Neural cell (in vitro differentiated cells): Measurements from ENCODE around the gene COLEC12. TPM values are rescaled to one million over a fixed set of nuclear protein-coding genes. Genes with fewer than 3 reads are reported as not detected.

Experiments used
- H2AFZ ChIP-seq: fragments of 200-600, 300-800 bp; sonication (generic), shearing (Covaris generic); 2 replicates; pipeline ENCODE4 v1.6.0; 2014; ENCODE audit warnings: low read depth, mild to moderate bottlenecking, antibody characterized with exemption, low read length, moderate library complexity
- H3F3A ChIP-seq: fragments of 200-600 bp; shearing (Covaris generic); 2 replicates; pipeline ENCODE4 v1.6.1; 2016; ENCODE audit warnings: mild to moderate bottlenecking, moderate library complexity, mixed read lengths, antibody characterized with exemption, low read length; ENCODE audit not compliant: insufficient read depth, poor library complexity, severe bottlenecking
- H3K27ac ChIP-seq: fragments of 200-600, 300-800 bp; sonication (generic), shearing (Covaris generic); 2 replicates; pipeline ENCODE4 v1.5.1; 2014; ENCODE audit warnings: mild to moderate bottlenecking, low read length, moderate library complexity
- H3K27me3 ChIP-seq: fragments of 300-800, 200-600 bp; sonication (generic), shearing (Covaris generic); 2 replicates; pipeline ENCODE4 v1.6.0; 2014; ENCODE audit warnings: mild to moderate bottlenecking, low read depth, low read length, moderate library complexity; ENCODE audit not compliant: insufficient read depth
- H3K36me3 ChIP-seq: fragments of 300-800, 200-600 bp; sonication (generic), shearing (Covaris generic); 2 replicates; pipeline ENCODE4 v1.5.1; 2014; ENCODE audit warnings: mild to moderate bottlenecking, antibody characterized with exemption, low read length, moderate library complexity; ENCODE audit not compliant: insufficient read depth
- H3K4me2 ChIP-seq: fragments of 300-800, 200-600 bp; sonication (generic), shearing (Covaris generic); 2 replicates; pipeline ENCODE4 v1.6.0; 2014; ENCODE audit warnings: mild to moderate bottlenecking, low read length
- H3K4me3 ChIP-seq: fragments of 300-800, 200-600 bp; sonication (generic), shearing (Covaris generic); 2 replicates; pipeline ENCODE4 v1.5.1; 2014; ENCODE audit warnings: mild to moderate bottlenecking, low read length, moderate library complexity
- H3K79me2 ChIP-seq: fragments of 200-600 bp; shearing (Covaris generic); replicated peaks from 2 replicates; pipeline ENCODE4 v1.6.0; 2014; ENCODE audit warnings: mild to moderate bottlenecking, low read length, moderate library complexity; ENCODE audit not compliant: insufficient read depth
- H3K9ac ChIP-seq: fragments of 300-800, 200-600 bp; sonication (generic), shearing (Covaris generic); 2 replicates; pipeline ENCODE4 v1.6.1; 2016; ENCODE audit warnings: mild to moderate bottlenecking, low read length, mixed read lengths
- H3K9me2 ChIP-seq: fragments of 200-600 bp; shearing (Covaris generic); 2 replicates; pipeline ENCODE4 v1.6.1; 2016; ENCODE audit warnings: mild to moderate bottlenecking, low read length, mixed read lengths; ENCODE audit not compliant: insufficient read depth
- H3K9me3 ChIP-seq: fragments of 200-600, 300-800 bp; sonication (generic), shearing (Covaris generic); 2 replicates; pipeline ENCODE4 v1.6.1; 2016; ENCODE audit warnings: mild to moderate bottlenecking, mixed run types, low read length, moderate library complexity, mixed read lengths
- H4K20me1 ChIP-seq: fragments of 200-600 bp; shearing (Covaris generic); 2 replicates; pipeline ENCODE4 v1.6.1; 2016; ENCODE audit warnings: mild to moderate bottlenecking, mixed run types; ENCODE audit not compliant: insufficient read depth
- CTCF ChIP-seq: fragments of 450-650 bp; IDR thresholded peaks from 2 replicates; pipeline ENCODE4 v1.5.1; 2014; ENCODE audit warnings: antibody characterized with exemption, mild to moderate bottlenecking, moderate library complexity; ENCODE audit not compliant: poor library complexity, severe bottlenecking
- EP300 ChIP-seq: fragments of 450-650 bp; conservative IDR thresholded peaks from 2 replicates; pipeline ENCODE4 v1.6.1; 2014; ENCODE audit warnings: antibody characterized with exemption, mild to moderate bottlenecking, moderate library complexity; ENCODE audit not compliant: poor library complexity, severe bottlenecking
- EZH2 ChIP-seq: fragments of 200-600, 300-800 bp; shearing (Covaris generic), sonication (generic); IDR thresholded peaks from 2 replicates; pipeline ENCODE4 v1.6.1; 2014; ENCODE audit warnings: antibody characterized with exemption, low read length, borderline replicate concordance, mild to moderate bottlenecking; ENCODE audit not compliant: insufficient read depth, poor library complexity, severe bottlenecking
- MXI1 ChIP-seq: fragments of 450-650 bp; conservative IDR thresholded peaks from 2 replicates; pipeline ENCODE4 v1.6.1; 2014; ENCODE audit warnings: antibody characterized with exemption, mild to moderate bottlenecking; ENCODE audit not compliant: poor library complexity, severe bottlenecking
- POLR2AphosphoS5 ChIP-seq: IDR thresholded peaks from 2 replicates; pipeline ENCODE4 v1.6.1; 2012
- RAD21 ChIP-seq: fragments of 450-650 bp; conservative IDR thresholded peaks from 2 replicates; pipeline ENCODE4 v1.6.1; 2014; ENCODE audit warnings: antibody characterized with exemption, mild to moderate bottlenecking, moderate library complexity
- REST ChIP-seq: IDR thresholded peaks from 2 replicates; pipeline ENCODE4 v1.6.1; 2012; ENCODE audit warnings: borderline replicate concordance
- SMC3 ChIP-seq: fragments of 450-650 bp; conservative IDR thresholded peaks from 2 replicates; pipeline ENCODE4 v1.6.1; 2014; ENCODE audit warnings: antibody characterized with exemption, mild to moderate bottlenecking, moderate library complexity; ENCODE audit not compliant: poor library complexity
- TAF1 ChIP-seq: IDR thresholded peaks from 2 replicates; pipeline ENCODE4 v1.6.1; 2012; ENCODE audit warnings: low read depth
- polyA plus RNA-seq: library from polyadenylated mRNA; depleted of rRNA; stranded (reverse); fragments of >200 nt; gene quantifications from 2 replicates; pipeline ENCODE4 v1.2.3, GENCODE V29; 2014

Gene COLEC12
- polyA plus RNA-seq, 1 donor from 2014 or later, result 0.42 TPM

- no peak overlapping the region for H2AFZ ChIP-seq
- no peaks in the 10 kb centered on the region for H3F3A ChIP-seq
- H3K4me2 ChIP-seq, result no peak overlapping the region
- H3K79me2 ChIP-seq, result no peaks in the 10 kb centered on the region
- no peak overlapping the region for H3K9ac ChIP-seq
- no peaks in the 10 kb centered on the region for H4K20me1 ChIP-seq
- TF ChIP-seq RAD21 (no peak), MXI1 (no peak), REST (no peak)
- H3K9me3 ChIP-seq, result peaks cover 4% of the 10 kb centered on the region
- H3K36me3 ChIP-seq, result no peaks in the 10 kb centered on the region
- H3K9me2 ChIP-seq, result no peaks in the 10 kb centered on the region
- H3K4me3 ChIP-seq, result no peak overlapping the region
- no peak overlapping the region for H3K27ac ChIP-seq
- no peaks in the 10 kb centered on the region for H3K27me3 ChIP-seq
These were observed 11.1 kb downstream of the COLEC12 start for GRCh38 chr18:489244-490023.

- no peak overlapping the region for H2AFZ ChIP-seq
These were observed 13.4 kb downstream of the COLEC12 start for GRCh38 chr18:486929-487740.

More at GRCh38 chr18:486929-487740, 13.4 kb downstream of the COLEC12 start:
- no peaks in the 10 kb centered on the region for H3K27me3 ChIP-seq
- no peak overlapping the region for H3K27ac ChIP-seq
- no peaks in the 10 kb centered on the region for H3F3A ChIP-seq
- H3K9ac ChIP-seq, result no peak overlapping the region
- H3K79me2 ChIP-seq, result no peaks in the 10 kb centered on the region
- no peaks in the 10 kb centered on the region for H4K20me1 ChIP-seq
- TF ChIP-seq CTCF (no peak), REST (no peak), EZH2 (no peak), EP300 (no peak), POLR2AphosphoS5 (no peak), MXI1 (no peak), TAF1 (no peak), SMC3 (no peak), RAD21 (no peak)
- H3K4me3 ChIP-seq, result no peak overlapping the region
- H3K36me3 ChIP-seq, result no peaks in the 10 kb centered on the region
- peaks cover 4% of the 10 kb centered on the region for H3K9me3 ChIP-seq
- H3K9me2 ChIP-seq, result no peaks in the 10 kb centered on the region
- no peak overlapping the region for H3K4me2 ChIP-seq
